HS-27A (cell line): ENCODE data around the gene ARHGEF12.

ENCODE experiments used
- DNase-seq: peaks from one replicate; pipeline ENCODE4 v3.0.0-alpha.2; 2012; ENCODE audit warnings: low read depth, missing footprints

Gene ARHGEF12

DNA sequence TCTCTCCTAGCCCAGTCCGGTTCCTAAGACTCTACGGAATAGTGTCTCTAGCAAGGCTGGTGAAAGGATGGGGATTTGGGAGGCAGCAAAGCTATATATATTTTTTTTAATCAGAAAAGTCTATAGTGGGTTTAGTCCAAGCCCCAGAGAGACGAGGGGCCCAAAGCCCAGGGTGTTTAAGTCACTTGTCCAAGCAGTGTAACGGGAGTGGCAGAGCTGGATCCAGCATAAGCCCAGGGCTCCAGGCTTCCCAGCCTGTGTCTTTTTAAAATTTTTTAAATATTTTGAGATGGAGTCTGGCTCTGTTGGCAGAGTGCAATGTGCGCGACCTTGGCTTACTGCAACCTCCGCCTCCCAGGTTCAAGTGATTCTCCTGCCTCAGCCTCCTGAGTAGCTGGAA lies 182.1 kb downstream of the ARHGEF12 start:
- DNase-seq, result no peak

DNA sequence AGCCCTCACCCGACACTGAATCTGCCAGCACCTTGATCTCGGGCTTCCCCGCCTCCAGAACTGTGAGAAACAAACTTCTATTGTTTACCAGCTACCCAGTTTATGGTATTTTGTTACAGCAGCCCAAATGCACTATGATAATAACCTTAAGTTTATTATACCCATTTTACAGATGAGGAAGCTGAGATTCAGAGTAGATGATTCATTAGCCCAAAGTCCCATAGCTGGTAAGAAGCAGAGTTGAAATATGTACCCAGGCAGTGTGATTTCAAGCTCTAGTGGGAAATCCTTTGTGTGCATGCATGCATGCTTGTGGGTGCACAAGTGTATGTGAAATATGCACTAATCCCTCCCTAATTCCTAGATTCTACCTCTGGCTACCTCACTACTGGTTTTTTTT lies 183.3 kb downstream of the ARHGEF12 start:
- no peak for DNase-seq

DNA sequence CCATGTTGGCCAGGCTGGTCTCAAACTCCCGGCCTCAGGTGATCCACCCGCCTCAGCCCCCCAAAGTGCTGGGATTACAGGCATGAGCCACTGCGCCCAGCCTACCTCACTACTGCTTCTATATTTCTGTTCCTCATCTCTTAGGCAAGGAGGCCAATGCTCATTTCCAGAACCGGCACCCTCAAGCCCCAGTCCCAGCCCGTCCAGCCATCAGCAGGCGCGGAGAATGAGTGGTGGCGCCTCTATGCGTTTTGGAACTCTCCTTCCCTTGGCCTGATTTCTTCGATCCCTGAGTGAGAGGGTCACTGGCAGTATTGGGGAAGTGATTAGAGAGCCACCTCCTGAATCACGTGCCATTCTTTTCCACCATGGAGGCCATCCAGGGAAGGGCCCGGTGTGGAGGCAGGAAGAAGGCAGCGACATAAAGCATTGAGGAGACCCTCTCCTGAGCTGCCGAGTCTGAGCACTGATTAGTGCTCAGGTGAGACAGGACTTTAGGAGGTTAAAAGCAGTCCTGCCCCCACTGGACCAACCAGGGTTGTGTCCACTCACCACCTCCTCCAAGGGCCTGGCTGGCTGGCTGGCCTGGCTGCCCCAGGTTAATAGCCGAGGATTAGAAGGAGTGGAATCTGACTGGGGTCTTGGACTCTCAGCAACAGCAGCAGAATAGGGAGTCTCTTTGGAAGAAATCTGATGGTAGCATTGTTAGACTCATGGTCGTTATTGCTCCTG lies 184.0 kb downstream of the ARHGEF12 start:
- no peak for DNase-seq

- no peak for DNase-seq
These were observed 185.0 kb downstream of the ARHGEF12 start for GRCh38 chr11:120521176-120521575.

GRCh38 chr11:120522021-120522420 lies 185.8 kb downstream of the ARHGEF12 start:
- DNase-seq, result no peak

GRCh38 chr11:120522736-120523135 lies 186.5 kb downstream of the ARHGEF12 start:
- DNase-seq, result no peak

- DNase-seq, result no peak
These were observed 187.0 kb downstream of the ARHGEF12 start for GRCh38 chr11:120523196-120523595.

DNA sequence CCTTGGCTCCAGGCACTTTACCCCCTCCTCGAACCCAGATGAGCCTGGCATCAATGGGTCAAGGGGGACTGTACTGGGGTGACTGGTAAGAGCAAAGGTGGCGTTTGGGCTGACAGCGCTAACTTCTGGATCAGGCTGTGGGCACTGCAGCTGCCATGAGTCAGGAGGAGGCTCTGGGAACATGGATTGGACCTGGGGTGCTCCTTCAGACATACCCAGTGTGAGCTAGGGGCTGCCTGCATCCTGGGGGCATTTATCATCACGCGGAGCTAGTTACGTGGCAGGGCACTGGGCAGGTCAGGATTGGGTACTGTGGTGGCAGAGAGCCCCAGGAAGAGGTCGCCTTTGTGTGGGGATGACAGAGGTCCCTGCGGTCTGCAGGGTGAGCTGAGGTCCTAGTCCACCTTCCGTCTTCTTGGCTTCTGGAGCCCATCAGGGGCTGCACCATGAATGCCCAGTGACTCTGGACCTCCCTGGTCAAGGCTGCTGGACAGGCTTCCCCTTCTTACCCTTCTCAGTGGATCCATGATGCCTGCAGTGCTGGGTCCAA lies 188.4 kb downstream of the ARHGEF12 start:
- DNase-seq, result no peak

DNA sequence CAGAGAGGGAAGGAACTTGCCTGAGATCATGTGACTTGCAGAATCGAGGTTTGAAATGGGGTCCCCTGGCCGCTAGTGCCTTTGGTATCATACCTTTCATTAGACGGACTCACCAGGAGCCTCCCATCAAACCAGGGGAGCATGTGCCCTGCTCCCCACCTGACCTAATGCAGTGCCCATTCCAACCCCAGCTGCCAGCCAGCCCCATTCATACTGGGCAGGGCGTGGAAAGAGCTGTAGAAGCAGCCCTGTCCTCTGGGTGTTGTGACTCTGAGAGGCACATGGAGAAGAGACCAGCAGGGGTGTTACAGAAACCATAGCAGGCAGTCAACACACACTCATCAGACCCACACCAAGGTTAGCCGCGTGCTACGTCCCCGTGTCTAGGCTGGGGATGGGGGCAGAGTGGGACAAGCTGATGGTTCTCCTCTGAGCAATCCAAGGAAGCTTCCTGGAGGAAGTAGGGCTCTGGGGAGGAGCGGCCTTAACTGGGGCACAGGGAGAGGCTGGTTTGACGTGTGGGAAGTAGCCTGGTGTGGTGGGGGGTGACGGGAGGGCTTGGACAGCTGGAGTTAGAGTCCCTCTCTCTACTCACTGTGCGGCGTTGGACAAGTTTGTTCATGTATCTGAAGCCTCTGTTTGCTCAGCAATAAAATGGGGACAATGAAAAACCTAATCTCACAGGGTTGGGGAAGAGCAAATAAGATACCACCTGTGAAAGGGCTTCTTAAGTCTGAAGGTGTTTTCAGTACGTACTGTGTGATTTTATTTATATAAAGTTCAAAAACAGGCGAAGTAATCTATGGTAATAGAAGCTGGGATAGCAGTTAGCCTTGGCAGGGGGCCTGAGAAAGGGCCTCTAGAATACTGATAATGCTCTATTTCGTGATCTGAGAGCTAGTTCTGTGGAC lies 189.3 kb downstream of the ARHGEF12 start:
- no peak for DNase-seq

DNA sequence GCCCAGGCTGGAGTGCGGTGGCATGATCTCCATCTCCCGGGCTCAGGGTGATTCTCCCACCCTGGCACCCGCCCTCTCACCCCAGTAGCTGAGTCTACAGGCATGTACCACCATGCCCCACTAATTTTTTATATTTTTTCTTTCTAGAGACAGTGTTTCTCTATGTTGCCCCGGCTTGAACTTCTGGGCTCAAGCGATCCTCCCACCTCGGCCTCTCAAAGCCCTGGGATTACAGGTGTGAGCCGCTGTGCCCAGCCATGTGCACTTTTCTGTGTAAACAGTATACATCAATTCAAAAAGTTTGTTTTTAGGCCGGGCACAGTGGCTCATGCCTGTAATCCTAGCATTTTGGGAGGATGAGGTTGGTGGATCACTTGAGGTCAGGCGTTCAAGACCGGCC lies 190.0 kb downstream of the ARHGEF12 start:
- no peak for DNase-seq

- DNase-seq, result no peak
These were observed 191.0 kb downstream of the ARHGEF12 start for GRCh38 chr11:120527111-120527761.

GRCh38 chr11:120528749-120529148 lies 192.5 kb downstream of the ARHGEF12 start:
- no peak for DNase-seq

- no peak for DNase-seq
These were observed 193.0 kb downstream of the ARHGEF12 start for GRCh38 chr11:120529214-120529613.

DNA sequence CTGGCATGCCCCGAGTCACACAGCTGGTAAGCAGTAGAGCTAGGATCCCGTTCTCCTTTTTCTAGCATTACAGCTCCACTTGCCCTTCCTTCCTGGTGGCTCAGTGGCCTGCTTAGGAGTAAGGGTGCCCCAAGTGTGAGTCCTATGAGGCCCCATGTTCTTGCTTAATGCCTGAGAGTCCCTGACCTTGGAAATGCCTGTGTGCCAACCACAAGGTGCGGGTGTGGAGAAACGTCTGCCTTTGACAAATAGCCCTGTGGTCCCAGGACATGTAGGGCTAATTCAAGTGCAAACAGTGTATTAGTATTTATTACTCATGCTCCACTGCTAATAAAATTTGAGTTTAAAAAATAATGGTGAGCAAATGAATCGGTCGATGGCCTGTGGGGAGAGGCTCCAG lies 193.7 kb downstream of the ARHGEF12 start:
- no peak for DNase-seq

- no peak for DNase-seq
These were observed 196.0 kb downstream of the ARHGEF12 start for GRCh38 chr11:120532082-120532831.

DNA sequence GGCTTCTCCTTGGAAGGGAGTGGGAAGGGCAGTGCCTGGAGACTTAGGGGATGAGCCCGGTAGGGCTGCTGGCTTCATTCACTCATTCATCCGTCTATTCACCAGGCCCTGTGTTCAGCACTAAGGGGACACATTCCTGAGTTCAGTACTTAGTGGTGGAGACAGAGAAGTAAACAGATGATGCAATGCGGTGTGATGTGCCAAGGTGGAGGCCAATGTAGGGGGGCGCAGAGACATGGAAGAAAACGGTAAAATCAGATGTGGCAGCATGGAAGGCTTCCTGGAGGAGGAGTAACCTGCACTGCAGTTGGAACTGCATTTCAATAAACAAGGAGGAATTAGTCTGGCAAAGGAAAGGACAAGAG lies 196.6 kb downstream of the ARHGEF12 start:
- DNase-seq, result no peak

DNA sequence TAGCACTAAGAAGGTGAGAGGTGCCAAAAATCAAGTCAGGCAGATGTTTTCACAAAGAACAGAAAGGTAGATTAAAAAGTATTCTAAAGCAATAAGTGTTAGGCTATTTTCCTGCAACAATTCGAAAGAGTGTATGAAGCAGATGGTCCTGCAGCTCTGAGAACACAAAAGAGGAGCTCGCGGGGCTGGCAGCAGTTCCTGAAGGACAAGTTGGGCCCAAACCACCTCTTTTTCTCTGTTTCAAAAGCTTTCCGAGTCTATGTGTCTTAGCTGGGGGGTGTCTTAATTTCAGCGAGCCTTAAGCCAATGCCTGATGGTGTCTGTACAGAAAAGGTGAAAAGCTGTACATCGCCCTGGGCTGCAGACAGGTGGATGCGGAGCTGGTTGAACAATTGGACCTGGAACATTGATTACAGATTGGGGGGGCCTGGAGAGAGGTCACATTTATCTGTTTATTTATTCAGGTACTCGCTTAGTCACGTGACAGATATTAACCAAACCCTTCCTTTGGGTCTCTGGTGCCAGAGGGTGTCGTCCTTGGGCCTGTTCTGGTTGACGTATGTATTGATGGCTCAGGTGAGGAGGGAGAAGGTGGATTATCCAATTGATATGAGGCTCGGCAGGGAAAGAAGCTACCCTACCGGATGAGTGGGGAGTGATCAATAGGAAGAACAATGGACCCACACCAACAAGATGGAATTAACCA lies 200.0 kb downstream of the ARHGEF12 start:
- DNase-seq, result no peak

DNA sequence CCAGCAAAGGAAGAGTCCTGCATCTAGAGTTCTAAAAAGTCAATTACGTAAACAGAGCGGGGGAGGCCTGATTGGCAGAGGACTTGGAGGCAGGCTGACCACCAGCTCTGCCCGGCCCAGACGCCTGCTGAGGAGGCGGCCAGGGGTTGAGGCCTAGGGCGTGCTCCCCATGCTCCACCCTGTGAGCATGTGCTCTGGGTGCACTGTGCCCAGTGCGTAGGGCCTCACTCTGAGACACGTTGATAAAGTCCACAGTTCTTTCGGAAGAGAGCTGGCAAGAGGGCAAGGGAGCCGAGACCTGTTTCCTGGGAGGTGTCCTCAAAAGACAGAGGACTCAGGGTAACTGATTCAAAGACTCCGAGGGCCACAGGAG lies 200.6 kb downstream of the ARHGEF12 start:
- no peak for DNase-seq

GRCh38 chr11:120537996-120538395 lies 201.8 kb downstream of the ARHGEF12 start:
- no peak for DNase-seq

GRCh38 chr11:120538707-120539106 lies 202.5 kb downstream of the ARHGEF12 start:
- DNase-seq, result no peak
